GM13976 (cell line): ENCODE results near the gene RCHY1.
"Not testable (repeated sequence)": the region's sequence is repeated elsewhere in the genome, so short reads cannot be mapped to it uniquely, and the experiment has no call there.

Experiments
- DNase-seq: peaks from one replicate; pipeline ENCODE4 v3.0.0; 2012; ENCODE audit warnings: low spot score
- in situ Hi-C: fragments of 300-500 bp; cut with MboI; formaldehyde crosslinking; loops from one replicate; pipeline ENCODE4 v1.12.0; 2022; ENCODE audit warnings: low sequenced_read_pairs, mixed read lengths, inconsistent platforms; ENCODE audit not compliant: unreplicated experiment
- TF ChIP-seq, protein P1 (sequence below): IDR thresholded peaks from 2 replicates; pipeline ENCODE4 v1.5.1; 2012; ENCODE audit warnings: borderline replicate concordance, mild to moderate bottlenecking; ENCODE audit not compliant: insufficient read depth; ENCODE audit errors: extremely low read depth, missing control alignments, control extremely low read depth

RCHY1 gene

DNA sequence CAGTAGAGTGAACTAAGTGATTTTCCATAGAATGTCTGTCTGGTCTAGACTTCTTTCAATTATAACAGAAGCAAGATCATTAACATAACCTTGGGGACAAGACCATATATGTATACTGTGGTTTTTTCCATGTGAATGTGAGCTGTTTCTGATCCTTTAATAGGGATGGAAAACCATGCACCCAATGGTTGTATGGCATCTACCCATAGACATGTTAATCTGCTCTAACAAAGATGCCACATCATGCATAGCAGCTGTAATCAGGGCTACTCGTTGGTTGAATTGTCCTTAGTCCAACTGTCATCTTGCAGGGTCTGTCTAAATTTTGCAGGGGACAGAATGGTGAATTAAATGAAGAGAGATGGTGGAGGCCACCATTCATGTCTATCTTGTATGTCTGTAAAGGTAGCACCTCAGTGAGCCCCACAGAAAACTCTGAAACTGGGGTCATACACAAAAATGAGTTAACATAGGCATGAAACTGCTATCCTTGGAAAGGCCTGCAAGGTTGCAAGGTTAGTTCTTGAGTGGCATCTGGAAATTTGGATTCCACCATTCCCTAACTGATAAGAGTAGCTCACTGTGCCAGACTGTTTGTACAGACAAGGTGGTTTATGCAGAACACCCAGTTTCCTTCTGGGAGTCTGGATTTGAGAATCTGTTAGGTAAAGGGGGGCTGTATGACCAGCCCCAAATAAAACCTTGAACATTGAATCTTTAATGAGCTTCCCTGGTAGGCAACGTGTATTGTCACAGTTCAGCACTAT, 16.5 kb upstream of the RCHY1 start:
- DNase-seq, result no peak
- in situ Hi-C loops, result no loop called here
- TF ChIP-seq, protein P1, sequence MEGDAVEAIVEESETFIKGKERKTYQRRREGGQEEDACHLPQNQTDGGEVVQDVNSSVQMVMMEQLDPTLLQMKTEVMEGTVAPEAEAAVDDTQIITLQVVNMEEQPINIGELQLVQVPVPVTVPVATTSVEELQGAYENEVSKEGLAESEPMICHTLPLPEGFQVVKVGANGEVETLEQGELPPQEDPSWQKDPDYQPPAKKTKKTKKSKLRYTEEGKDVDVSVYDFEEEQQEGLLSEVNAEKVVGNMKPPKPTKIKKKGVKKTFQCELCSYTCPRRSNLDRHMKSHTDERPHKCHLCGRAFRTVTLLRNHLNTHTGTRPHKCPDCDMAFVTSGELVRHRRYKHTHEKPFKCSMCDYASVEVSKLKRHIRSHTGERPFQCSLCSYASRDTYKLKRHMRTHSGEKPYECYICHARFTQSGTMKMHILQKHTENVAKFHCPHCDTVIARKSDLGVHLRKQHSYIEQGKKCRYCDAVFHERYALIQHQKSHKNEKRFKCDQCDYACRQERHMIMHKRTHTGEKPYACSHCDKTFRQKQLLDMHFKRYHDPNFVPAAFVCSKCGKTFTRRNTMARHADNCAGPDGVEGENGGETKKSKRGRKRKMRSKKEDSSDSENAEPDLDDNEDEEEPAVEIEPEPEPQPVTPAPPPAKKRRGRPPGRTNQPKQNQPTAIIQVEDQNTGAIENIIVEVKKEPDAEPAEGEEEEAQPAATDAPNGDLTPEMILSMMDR, result no peak

DNA sequence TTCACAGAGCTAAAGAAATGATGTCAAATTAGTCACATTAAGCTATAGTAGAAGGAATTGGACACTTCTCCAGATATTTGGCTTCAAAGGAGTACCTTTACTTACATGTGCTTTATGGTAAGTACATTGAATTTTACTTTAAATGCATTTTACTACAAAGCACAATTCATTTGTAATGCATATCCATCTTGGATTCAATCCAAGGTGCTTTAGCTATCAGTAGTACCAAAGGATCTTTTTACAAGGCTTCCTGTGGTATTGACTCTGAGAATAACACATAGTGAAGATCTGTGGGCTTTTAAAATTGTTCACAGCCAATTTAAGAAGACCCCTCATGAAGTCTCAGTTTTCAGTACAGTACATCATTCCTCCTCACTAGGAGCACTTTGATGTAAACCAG, 13.3 kb upstream of the RCHY1 start:
- DNase-seq, result no peak
- in situ Hi-C loops, result no loop called here
- TF ChIP-seq, protein P1, result no peak

DNA sequence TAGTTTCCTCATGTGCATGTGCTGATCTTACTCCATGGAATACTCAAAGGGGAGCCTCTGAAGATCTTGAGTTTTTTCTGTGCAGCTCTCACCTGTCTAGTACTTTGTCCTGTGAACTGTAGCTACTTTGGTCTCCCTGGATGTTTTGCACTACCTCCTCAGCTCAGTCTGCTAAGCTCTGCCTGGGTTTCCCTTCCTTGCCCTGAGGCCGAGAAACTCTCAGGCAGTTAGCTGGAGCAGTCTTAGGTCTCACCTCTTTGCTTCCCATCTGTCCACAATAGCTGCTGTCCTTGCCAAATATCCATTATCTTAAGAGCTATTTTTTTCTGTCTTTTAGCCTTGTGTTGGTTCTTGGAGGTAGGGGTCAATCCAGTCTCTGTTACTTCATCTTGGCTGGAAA, 11.7 kb upstream of the RCHY1 start:
- DNase-seq, result no peak
- in situ Hi-C loops, result no loop called here
- TF ChIP-seq, protein P1, result no peak

DNA sequence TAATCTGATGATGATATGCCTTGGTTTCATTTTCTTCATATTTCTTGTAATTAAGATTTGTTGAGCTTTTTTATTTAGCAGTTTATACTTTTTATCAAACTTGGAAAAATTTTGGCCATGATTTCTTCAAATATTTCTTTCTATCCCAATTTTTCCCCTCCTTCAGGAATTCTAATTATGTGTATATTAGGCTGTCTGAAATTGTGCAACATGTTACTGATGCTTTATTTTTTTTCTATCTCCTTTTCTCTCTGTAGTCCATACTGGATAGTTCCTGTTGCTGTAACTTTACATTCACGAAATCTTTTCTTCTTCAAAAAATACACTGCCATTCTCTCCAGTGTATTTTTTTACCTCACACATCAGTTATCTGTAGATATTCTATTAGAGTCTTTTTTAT, 10.9 kb upstream of the RCHY1 start:
- no peak for DNase-seq
- in situ Hi-C loops, result no loop called here
- TF ChIP-seq, protein P1, result no peak

DNA sequence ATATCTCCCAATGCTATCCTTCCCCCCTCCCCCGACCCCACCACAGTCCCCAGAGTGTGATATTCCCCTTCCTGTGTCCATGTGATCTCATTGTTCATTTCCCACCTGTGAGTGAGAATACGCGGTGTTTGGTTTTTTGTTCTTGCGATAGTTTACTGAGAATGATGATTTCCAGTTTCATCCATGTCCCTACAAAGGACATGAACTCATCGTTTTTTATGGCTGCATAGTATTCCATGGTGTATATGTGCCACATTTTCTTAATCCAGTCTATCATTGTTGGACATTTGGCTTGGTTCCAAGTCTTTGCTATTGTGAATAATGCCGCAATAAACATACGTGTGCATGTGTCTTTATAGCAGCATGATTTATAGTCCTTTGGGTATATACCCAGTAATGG, 5.2 kb upstream of the RCHY1 start:
- DNase-seq, in situ Hi-C loops: not testable (repeated sequence)

DNA sequence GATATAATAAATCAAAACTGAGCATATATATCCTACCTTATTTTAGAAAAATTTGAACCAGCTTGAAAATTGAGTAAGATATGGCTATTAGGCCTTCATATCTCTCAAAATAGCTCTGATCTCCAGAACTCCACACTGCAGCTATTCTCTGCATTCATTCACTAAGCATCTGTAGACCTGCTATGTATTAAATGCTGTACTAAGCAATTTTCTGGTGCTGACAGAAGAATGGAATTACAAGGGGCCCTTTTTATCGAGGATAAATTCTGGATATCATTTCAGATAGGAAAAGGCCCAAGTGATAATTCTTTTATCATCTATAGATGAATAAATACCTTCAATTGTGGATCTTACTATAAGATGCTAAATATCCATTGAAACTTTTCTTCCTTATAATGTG, 1.9 kb upstream of the RCHY1 start:
- in situ Hi-C loops, result no loop called here
- TF ChIP-seq, protein P1, result no peak
- no peak for DNase-seq

DNA sequence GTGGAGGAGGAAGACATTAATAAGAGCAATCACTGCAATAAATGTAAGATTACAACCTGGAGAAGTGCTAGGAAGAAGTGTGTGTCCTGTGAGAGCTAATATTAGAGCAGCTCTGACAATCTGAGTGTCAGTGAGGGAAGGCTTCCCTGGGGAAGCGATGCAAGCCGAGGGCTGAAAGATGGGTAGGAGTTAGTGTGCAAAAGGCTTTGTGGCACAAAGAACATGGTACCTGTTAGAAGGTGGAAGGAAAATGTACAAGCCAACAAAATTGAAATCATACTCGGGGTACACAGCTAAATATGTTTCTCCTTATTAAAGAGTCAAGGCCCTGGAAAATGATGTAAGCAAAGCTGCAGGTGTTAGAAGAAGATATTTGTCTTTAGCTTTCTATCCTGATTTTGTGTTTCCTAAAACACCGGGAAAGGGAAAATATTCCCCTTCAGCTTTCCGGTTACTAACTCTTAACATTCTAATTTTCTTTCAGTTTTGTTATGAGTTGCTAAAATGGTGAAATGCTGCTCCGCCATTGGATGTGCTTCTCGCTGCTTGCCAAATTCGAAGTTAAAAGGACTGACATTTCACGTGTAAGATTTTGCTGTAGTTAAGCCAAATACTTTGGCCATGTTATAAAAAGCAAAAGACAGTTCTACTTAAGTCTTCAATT, 878 bp upstream of the RCHY1 start:
- TF ChIP-seq, protein P1, result no peak
- DNase-seq, result no peak
- in situ Hi-C loops, result no loop called here
